LNCAP (cell line): ENCODE data around the gene FGF6.

Experiments used
- TF ChIP-seq, protein P1 (sequence below): fragments of 450-650 bp; IDR thresholded peaks from 2 replicates; pipeline ENCODE4 v1.5.1; 2017; ENCODE audit warnings: mild to moderate bottlenecking

Gene FGF6

DNA sequence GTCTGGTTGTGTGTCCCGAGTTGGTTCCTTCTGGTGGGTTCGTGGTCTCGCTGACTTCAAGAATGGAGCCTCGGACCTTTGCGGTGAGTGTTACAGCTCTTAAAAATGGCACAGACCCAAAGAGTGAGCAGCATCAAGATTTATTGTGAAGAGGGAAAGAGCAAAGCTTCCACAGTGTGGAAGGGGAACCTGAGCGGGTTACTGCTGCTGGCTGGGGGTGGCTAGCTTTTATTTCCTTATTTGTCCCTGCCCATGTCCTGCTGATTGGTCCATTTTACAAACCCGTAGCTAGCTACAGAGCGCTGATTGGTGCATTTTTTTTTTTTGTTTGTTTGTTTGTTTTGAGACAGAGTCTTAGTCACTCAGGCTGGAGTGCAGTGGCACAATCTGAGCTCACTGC is 29.3 kb downstream of the FGF6 start:
- TF ChIP-seq, protein P1, sequence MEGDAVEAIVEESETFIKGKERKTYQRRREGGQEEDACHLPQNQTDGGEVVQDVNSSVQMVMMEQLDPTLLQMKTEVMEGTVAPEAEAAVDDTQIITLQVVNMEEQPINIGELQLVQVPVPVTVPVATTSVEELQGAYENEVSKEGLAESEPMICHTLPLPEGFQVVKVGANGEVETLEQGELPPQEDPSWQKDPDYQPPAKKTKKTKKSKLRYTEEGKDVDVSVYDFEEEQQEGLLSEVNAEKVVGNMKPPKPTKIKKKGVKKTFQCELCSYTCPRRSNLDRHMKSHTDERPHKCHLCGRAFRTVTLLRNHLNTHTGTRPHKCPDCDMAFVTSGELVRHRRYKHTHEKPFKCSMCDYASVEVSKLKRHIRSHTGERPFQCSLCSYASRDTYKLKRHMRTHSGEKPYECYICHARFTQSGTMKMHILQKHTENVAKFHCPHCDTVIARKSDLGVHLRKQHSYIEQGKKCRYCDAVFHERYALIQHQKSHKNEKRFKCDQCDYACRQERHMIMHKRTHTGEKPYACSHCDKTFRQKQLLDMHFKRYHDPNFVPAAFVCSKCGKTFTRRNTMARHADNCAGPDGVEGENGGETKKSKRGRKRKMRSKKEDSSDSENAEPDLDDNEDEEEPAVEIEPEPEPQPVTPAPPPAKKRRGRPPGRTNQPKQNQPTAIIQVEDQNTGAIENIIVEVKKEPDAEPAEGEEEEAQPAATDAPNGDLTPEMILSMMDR: no peak

DNA sequence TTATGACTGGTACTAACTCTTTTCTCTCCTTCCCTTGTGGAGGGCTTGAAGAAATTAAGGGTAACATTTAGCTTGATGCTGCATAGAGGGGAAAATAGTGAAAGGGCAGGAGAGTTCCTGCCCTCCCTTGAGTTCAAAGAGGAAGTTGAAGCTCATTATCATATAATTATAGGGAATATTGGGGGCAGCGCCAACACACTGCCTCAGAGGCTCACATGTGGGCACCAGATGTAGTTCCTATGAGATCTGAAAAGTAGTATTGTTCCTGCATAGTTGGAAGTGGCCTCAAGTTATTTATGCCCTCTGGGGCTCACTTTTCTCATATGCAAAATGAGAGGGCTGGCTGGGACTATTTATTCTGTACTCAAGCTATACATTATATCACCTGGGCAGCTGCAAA is 33.1 kb downstream of the FGF6 start:
- TF ChIP-seq, protein P1: no peak

DNA sequence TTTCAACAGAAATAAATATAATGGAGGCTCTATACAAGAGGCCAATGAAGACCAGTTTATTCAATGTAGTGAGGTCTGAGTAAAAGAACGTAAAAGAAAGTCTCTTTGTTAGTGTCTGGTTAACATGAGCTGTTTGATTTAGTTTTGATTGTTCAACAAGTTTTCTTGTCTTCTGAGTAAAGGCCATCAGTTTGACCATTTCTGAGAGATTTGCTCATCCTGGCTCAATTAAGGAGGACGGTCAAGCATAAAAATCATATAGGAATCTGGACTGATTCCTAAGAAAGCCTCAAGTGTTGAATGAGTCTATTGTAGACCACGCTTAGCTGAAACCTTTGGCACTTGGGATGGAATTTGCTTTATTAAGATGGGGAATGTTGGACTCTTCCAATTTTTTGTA is 33.6 kb downstream of the FGF6 start:
- TF ChIP-seq, protein P1: no peak

DNA sequence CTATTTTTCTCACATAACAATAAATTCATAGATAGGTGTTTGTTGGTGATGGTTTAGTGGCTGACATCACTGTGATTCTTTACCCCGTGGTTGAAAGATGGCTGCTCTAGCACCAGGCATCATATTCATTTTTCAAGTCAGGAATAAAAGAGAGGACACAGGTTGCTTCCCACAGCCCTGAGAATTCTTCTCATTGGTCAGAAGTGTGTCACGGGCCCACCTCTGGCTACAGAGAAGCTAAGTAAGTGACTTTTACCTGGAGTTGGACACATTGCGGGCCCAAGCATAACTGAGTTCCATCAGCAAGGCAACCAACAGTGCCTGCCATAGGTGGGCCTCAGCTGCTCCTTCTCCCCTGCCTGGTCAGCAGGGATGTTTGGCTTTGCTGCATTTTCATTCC is 38.5 kb downstream of the FGF6 start:
- TF ChIP-seq, protein P1: no peak

DNA sequence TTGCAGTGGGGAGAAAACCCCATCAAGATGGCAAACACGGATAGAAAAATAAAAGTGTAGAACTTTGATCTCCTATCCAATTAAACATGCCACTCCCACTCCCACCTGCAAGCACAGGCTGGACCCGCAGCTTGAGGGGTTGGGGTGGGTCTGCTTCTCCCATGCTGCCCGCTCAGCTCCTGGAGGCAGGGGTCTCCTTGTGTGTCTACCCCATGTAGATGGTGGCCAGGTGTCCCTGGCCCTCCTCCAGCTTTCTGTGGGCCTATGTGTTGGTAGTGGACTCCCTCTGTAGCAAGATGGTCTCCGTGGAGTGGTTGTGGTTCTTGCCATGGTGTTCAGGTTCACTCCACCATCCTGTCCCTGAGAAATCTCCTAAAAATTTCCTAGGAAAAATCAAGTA is 42.6 kb downstream of the FGF6 start:
- TF ChIP-seq, protein P1: no peak

DNA sequence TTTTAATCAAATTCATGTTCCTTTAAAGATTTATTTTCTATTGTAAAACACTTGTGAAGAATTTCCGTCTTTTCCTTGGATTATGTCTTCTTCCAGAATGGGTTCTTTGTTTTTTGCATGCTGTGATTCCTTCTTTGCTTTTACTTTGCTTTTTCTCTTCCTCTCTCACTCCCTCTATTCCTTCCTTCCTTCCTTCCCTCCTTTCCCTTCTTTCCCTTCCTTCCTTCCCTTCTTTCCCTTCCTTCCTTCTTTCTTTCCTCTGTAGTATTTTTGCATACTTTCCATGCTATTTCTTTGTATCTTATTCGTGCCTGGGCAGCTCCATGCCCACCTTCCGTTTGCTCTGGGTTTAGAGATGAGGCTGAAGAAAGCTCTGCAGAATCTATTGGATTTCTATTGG is 44.5 kb downstream of the FGF6 start:
- TF ChIP-seq, protein P1: no peak

DNA sequence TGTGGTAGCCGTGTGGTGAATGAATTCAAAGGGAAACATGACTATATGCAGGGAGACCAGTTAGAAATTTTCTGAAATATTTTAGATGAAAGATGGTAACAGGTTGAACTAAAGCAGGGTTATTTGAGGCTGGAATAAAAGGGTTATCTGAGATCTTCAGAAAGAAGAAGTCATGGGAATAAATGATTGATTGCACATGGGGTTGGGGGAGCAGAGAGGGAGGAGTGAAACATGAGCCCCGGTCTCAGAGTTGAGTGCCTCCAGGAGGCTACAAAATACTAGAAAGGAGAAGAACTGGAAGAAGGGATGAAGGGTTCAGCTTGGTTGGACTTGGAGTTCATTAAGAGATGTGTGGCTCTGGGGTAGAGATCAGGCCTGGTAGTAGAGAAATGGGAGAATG is 49.8 kb downstream of the FGF6 start:
- TF ChIP-seq, protein P1: no peak

DNA sequence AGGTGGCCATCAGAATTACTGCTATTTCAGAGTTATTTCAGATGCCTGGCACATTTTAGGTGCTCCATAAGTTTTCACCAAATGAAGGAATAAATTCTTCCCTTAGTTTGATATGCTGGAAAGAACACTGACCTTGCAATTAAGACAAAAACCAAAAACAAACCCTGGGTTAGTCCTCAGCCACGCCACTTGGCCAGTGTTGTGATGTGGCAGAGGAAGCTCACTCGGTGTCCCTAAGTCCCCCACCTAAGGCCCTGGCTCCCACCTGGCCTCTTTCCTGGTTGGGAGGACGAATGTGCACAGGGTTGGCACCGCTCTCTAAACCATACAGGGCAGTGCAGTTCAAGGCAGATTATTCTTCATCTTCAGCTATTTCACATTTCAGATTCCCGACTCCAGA is 52.4 kb downstream of the FGF6 start:
- TF ChIP-seq, protein P1: no peak
